ENCODE results near the gene IRF2BP2.

Gene IRF2BP2

GRCh38 chr1:234593771-234594504 is 16.0 kb downstream of the IRF2BP2 start:
- H3K4me3 ChIP-seq (replicated peaks; ENCODE audit: low read depth, low read length), result no peak overlapping the region
- no peak for DNase-seq (ENCODE audit: low read depth)
- TF ChIP-seq CTCF (IDR thresholded peaks at IDR 0.05; ENCODE audit: low read length, missing control alignments), result no peak

- H3K4me3 ChIP-seq (replicated peaks; ENCODE audit: low read depth, low read length), result no peak overlapping the region
- no peak for DNase-seq (ENCODE audit: low read depth)
- no peak for TF ChIP-seq CTCF (IDR thresholded peaks at IDR 0.05; ENCODE audit: low read length, missing control alignments)
Observed at GRCh38 chr1:234593109-234593508, 16.9 kb downstream of the IRF2BP2 start.

DNA sequence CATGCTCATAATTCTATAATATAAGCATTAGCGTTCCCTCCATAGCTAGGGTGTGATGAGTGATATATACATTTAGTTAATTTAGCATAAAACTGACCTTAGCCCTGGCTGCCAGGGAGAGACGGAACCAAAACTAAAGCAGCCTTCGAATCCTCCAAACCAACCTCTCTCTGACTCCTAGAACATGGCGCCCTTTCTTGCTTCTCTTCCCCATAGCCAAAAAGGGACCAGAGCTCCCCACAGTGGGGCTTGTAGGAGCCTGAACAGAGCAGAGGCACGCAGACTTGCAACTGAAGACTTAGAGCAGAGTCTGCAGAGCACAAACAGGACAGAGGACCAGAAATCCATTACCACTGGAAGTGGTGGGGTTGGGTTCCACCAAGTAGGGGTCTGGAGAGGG is 17.7 kb downstream of the IRF2BP2 start:
- TF ChIP-seq CTCF (IDR thresholded peaks at IDR 0.05; ENCODE audit: low read length, missing control alignments), result no peak
- DNase-seq (ENCODE audit: low read depth), result no peak
- H3K4me3 ChIP-seq (replicated peaks; ENCODE audit: low read depth, low read length), result no peak overlapping the region

- no peak for DNase-seq (ENCODE audit: low read depth)
- TF ChIP-seq CTCF (IDR thresholded peaks at IDR 0.05; ENCODE audit: low read length, missing control alignments), result no peak
- no peak overlapping the region for H3K4me3 ChIP-seq (replicated peaks; ENCODE audit: low read depth, low read length)
Observed at GRCh38 chr1:234591131-234591530, 18.8 kb downstream of the IRF2BP2 start.

DNA sequence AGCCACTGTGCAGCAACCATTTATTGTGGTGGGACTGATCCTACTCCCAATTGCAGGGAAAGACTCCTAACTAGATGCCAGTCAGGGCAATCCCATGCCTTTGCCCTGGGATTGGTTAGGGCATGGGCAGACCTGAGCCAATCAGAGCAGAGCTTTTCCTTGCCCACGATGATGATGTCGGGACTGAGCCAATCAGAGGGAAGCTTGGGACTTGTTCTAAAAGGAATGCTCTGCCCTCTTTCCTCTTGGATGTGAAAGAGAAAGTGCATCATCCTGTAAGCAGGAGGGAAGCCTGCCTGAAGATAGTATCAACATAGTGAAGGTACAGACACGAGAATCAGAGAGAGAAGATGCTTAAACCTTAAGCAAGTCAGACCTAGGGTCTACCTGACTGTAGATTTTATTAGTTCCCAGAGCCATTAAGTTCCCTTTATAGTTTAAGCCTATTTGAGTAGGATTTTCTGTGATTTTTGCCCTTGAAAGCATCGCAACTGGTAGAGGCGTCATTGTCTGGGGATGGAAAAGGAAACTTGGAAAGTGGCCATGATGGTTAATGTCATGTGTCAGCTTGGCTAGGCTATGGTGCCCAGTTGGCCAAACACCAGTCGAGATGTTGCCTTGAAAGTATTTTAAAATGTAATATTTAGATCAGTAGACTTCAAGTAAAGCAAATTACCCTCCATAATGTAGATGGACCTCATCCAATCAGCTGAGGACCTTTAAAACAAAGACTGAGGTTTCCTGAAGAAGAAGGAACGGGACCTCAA is 19.9 kb downstream of the IRF2BP2 start:
- no peak for DNase-seq (ENCODE audit: low read depth)
- H3K4me3 ChIP-seq (replicated peaks; ENCODE audit: low read depth, low read length), result no peak overlapping the region
- TF ChIP-seq CTCF (IDR thresholded peaks at IDR 0.05; ENCODE audit: low read length, missing control alignments), result no peak

DNA sequence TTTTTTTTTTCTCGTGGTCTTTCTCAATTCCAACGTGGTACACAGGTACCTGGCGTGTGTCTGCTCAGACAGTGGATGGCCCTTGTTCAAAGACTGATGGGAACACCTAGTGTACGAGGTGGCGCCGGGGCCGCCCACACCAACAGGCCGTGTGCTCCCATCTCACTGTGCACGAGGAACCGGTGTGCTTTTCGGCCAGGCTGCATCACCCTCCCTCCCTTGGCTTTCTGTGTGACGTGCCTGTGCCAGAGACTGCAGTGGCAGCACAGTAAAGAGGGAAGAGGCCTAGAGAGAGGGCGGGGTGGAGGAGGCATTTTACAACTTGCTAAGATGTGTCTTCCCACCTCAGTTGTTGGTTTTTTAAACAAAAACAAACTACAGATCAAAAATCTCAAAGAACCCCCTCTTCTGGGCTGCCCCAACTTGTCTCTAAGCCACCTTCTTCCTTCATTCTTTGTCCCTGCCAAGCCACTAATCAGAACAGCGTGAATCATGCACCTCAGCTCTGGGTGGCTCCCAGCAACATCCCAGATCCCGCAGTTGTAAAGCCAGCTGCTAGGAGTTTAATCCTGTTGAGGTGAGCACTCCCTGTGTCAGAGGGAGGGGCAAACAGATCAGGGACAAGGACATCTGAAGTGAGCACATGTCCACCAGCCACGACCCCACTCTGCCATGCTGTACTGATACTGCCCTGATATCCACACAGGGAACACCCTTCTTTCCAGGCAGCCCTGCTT is 20.7 kb downstream of the IRF2BP2 start:
- no peak overlapping the region for H3K4me3 ChIP-seq (replicated peaks; ENCODE audit: low read depth, low read length)
- TF ChIP-seq CTCF (IDR thresholded peaks at IDR 0.05; ENCODE audit: low read length, missing control alignments), result no peak
- no peak for DNase-seq (ENCODE audit: low read depth)
